ENCODE data around the gene NPAS3.

Gene NPAS3

GRCh38 chr14:33393231-33393894, 454.7 kb downstream of the NPAS3 start:
- peak; percentile 38 to 55 for DNase-seq

- peak in 1 of 2 experiments; percentile 55 for DNase-seq
Measured at GRCh38 chr14:33393895-33394368, 455.3 kb downstream of the NPAS3 start.

DNA sequence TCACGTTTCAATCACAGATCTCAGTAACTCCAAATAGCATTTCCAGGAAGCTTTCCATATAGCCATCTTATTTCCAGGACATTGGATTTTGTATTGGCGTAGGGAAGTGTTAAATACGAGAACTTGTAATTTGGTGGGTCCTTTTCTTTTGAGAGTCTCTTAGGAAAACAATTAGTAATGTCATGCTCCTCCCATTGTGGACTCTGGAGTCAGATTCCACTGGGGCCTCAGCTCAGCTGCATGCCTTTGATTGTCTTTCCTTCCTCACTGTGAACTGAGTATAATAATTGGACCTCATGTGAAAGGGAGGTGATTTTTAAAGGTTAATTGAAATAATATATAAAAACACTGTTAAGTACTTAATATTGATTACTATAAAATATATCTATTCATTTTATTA, 462.6 kb downstream of the NPAS3 start:
- no peak for DNase-seq

DNA sequence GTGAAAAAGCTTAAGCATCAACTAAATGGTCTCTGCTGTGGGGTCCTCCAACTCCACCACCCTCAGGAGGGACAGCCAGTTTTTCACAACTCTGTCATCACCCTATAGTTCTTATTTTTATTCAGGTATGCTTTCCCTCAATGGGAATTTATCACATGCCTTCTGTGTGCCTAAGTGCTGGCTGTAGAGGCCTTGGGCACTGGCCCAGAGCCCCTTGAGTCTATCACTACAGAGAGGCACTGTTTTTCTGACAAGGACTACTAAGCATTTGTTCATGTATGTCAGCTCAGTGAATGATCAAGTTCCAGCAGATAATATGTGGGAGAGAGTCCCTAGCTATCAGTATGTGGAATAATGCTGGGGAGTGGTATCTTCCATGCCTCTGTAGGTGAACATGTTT, 463.9 kb downstream of the NPAS3 start:
- no peak for DNase-seq

GRCh38 chr14:33404054-33404453, 465.4 kb downstream of the NPAS3 start:
- DNase-seq = no peak

GRCh38 chr14:33404964-33405574, 466.4 kb downstream of the NPAS3 start:
- DNase-seq = no peak

GRCh38 chr14:33406766-33407165, 468.1 kb downstream of the NPAS3 start:
- DNase-seq = no peak

- DNase-seq = no peak
Measured at GRCh38 chr14:33408291-33408690, 469.6 kb downstream of the NPAS3 start.

- DNase-seq = no peak
Measured at GRCh38 chr14:33412450-33412849, 473.8 kb downstream of the NPAS3 start.

DNA sequence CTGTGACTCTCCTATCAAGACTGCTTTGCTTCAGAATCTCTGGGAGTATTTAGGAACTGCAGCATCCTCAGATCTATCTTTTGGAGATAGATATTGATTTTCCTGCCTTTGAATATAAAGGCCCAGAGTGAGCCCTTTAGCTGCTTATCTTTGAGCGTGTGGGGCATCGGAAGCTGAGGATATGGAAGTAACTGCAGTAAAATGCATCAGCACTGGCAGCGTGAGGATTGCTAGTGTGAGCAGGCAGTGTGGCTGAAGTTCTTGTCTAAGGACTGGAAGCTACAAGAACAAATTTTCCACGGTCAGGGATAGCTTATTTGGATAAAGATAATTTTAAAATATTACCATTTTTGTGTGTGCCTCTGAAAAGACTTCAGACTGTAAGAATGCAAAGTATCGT, 474.7 kb downstream of the NPAS3 start:
- no peak for DNase-seq

DNA sequence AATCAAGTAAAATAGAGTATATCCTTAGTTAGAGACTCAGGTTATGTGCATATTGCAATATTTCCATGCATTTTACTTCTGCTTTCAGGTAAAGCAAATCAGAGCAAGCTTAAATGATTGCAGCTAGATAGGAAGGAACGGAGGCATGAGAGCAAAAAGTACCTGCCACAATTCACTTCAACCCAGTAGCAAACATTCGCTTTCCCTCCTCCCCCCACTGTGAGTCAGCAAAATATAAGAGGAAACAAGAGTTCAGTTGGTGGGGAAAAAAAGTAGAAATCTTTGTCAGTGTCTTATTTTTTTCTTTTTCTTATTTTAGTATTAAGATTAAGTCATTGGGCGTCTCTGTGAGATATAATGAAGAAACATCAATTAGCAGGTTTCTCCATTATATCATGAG, 475.4 kb downstream of the NPAS3 start:
- no peak for DNase-seq

- no peak for DNase-seq
Measured at GRCh38 chr14:33420051-33420627, 481.5 kb downstream of the NPAS3 start.

DNA sequence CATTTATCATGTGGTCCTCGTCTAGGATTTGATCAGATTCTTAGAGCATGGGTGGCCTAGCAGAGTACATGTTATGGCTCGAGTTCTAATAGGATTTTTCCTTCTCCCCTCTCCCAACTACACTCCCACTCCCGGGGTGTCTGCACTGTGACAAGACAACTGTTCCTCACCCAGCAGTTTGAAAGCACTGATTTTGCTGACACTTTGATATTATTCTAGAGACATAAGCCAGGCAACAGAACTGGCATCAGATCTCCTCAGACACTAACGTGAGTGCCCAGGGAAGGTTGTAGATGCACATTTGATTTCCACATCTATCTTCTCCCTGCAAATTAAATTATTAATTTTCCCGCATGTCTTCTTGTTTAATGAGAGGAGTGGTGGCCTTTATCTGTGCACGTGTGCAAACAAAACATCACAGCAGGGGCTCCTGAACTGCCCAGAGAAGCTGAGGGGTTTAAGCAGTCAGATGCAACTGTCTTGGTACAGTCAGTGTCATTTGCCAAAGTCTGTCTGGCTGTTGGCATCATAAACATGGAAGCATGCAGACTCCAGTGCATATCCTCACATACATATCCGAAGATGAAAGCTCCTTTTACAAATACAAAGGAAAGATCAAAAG, 491.8 kb downstream of the NPAS3 start:
- DNase-seq = no peak

DNA sequence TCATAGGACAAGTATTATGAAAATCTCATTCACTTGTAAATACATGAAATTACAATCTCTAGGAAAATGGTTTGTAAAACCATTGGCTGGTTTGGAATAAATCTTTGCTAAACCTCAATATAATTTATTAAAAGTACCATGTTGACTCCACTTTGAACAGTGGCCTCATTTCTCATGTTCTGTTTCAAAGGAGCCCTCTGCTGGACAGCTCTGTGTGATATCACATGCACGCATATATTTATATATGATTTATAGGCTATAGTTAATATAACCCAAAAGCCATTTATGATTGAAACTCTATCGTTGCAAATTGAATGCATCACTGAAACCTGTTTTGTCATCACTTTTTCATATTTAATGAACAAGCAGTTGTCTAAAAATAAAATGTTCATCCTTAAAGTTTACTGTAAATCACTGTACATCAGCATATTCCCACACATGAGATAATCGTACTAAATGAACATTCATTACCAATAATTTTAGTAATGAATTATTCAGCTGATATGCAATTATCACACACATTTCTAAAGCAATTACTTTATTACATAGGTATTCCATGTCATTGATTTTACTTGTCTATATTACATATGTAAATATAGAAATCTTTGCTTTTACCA, 493.8 kb downstream of the NPAS3 start:
- peak in 1 of 2 experiments; percentile 16 for DNase-seq

DNA sequence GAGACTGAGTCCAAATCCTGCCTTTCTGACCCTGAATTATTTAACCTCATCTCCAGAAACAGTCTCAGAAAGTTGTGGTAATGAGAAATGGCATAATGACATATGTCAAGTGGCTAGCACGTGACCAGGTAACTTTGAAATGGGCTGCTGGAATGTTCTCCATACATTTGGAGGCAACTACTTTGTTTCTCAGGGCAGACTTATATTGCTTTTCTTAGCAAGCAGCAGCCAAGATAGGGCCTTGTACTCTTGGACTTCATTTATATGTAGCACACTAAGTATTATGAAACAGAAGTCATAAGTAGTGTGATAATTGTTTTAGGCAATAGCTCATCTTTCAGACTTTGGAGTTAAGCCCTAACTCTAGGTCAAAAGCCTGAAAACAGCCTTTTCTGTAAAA, 494.7 kb downstream of the NPAS3 start:
- DNase-seq = no peak

DNA sequence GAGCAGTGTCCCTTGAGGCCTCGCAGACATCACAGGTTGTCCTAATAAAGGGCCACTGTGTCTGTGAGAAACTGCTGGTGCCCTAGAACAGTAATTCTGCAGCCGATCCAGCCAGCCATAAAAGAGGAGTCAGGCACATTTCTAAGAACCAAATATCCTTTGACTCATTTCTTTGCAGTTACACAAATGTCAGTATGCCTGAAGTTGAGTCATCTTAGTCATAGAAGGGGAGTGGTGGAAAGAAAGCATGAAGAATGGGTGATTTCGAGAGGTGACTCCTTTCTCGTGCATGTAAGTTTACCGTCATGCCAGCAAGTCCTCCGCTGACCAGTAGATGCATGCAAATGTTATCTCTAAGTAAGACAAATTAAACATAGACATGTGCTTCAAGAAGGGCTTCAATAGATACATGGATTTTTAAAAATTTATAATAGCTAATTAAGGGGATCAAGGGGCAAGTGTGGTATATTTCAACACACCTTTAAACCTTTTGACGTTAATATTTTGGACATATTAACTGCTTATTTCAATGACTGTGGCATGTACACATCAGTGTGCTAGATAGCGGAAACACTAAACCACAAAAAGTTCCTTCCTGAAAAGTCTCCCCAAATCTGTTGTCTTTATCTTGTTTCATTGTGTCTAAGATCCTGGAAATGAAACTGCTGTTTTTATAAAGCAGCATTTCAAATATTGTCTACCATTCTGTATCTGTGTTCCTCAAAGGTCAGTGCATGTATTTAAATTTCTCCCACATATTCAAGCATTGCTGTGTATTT, 497.4 kb downstream of the NPAS3 start:
- DNase-seq = no peak

DNA sequence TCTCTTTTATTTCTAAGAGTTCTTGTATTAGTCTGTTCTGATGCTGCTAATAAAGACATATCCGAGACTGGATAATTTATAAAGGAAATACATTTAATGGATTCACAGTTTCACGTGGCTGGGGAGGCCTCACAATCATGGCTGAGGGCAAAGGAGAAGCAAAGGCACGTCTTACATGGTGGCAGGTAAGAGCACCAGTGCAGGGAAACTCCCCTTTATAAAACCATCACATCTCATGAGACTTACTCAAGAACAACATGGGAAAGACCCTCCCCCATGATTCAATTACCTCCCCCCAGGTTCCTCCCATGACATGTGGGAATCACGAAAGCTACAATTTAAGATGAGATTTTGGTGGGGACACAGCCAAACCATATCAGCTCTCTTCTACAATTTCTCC, 503.0 kb downstream of the NPAS3 start:
- no peak for DNase-seq

DNA sequence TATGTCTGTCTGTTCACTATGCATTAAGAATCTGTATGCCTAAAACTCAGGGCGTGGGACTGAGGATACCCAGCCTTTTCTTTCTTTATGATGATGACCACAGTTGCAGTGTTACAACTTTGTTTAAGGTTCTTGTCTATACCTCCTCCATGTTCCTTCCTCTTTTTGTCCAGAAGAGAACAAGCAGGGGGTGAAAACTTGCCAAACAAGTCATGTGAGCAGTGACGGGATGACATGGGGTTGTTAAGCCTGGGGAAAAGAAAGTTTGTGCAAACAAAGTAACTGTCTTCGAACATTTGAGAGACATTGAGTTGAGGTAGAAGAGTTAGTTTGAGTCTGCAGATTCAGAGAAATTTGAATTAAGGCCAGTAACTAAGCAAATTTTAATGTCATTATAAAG, 505.5 kb downstream of the NPAS3 start:
- no peak for DNase-seq

- DNase-seq = no peak
Measured at GRCh38 chr14:33449268-33449667, 510.6 kb downstream of the NPAS3 start.

GRCh38 chr14:33449703-33450395, 511.2 kb downstream of the NPAS3 start:
- DNase-seq = no peak

DNA sequence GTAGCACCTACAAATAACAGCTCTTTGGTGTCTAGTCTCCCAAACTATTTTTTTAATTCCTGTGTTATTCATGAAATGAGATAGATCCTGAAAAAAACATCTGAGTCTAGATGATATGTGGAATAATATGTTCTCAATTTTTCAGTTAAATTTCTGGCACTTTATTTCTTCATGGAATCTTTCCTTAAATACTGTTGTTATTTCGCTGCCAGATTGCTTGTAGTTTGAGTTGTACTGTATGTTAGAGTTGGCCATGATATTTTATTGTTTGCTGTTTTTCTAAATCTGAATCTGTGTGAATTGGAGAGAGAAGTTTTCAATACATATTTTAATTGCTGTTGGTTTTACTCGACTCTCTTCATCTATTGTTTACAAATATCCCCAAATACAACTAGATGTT, 511.7 kb downstream of the NPAS3 start:
- no peak for DNase-seq

DNA sequence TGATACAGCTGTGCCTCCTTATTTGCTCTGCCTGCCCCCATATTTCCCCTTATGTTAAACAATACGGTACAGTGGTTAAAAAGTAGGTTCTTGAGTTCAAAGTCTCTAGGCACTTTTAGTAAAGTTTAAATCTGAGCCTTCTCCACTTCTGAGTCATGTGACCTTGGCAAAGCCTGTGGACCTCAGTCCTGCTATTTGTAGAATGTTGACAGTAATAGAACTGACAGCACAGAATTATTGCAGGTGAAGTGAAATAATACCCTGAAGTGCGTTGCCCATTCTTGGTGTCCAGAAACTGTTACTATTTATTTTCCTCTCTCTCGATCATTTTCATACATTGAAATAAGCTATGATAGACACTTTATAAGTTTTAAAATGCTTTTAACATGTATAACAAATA, 512.5 kb downstream of the NPAS3 start:
- DNase-seq = no peak

Data from NCI-H1930 (cell line).